ENCODE measurements around the gene MACROH2A2. TPM values are rescaled to one million over a fixed set of nuclear protein-coding genes. Genes with fewer than 3 reads are reported as not detected.

The MACROH2A2 gene
- total and polyA plus RNA-seq, 5 donors = 11.5 to 14.7 (median 13.7) TPM

- Histone ChIP-seq H3K27me3 (ENCODE audit: control insufficient read depth, insufficient read depth) (no peaks in the 10 kb centered on the region), H3K27ac (ENCODE audit: low read length) (no peak overlapping the region), H3K4me3 (ENCODE audit: low read length) (no peak overlapping the region), H3K9me3 (ENCODE audit: control insufficient read depth, low read length) (no peaks in the 10 kb centered on the region), H3K4me1 (ENCODE audit: control insufficient read depth, insufficient read depth, low read length) (no peaks in the 10 kb centered on the region)
- 61% methylated on average over 1 of the region's 1 CpG for WGBS
- intact Hi-C loops (cut with DNase I) = no loop called here
- ATAC-seq (no peak), DNase-seq (no peak)
These were observed 108.2 kb downstream of the MACROH2A2 start for GRCh38 chr10:70160798-70161197.

Other genes with a start within 250 kb of the MACROH2A2 start
- gene AIFM2, start 80.0 kb downstream of the MACROH2A2 start, total RNA-seq = 10 to 100 TPM in 2 of 4 donors, 1 to 10 TPM in 2; 8.5 to 14.0 (median 9.7) TPM
- 11.4 TPM for gene AIFM2, start 80.0 kb downstream of the MACROH2A2 start, polyA plus RNA-seq
- gene TYSND1, start 93.9 kb downstream of the MACROH2A2 start, total RNA-seq = 1 to 10 TPM; 4.3 to 6.4 (median 5.0) TPM
- gene TYSND1, start 93.9 kb downstream of the MACROH2A2 start, polyA plus RNA-seq = 3.9 TPM
- gene SAR1A, start 117.7 kb downstream of the MACROH2A2 start, total RNA-seq = 100 to 1,000 TPM in 2 of 4 donors, 10 to 100 TPM in 2; 89.2 to 147 (median 98.9) TPM
- 39.8 TPM for gene SAR1A, start 117.7 kb downstream of the MACROH2A2 start, polyA plus RNA-seq
- 10 to 100 TPM; 40.7 to 75.1 (median 68.6) TPM for gene PPA1, start 180.6 kb downstream of the MACROH2A2 start, total RNA-seq
- 99.2 TPM for gene PPA1, start 180.6 kb downstream of the MACROH2A2 start, polyA plus RNA-seq
- under 1 TPM in 1 of 4 donors, not detected in 3; 0.03 TPM for gene NPFFR1, start 231.2 kb downstream of the MACROH2A2 start, total RNA-seq
- gene NPFFR1, start 231.2 kb downstream of the MACROH2A2 start, polyA plus RNA-seq = 0.02 TPM

All from right cardiac atrium (tissue), 5 donors.